KBM-7 (cell line): ENCODE data around the gene RORC.
"Not testable (repeated sequence)": the region's sequence is repeated elsewhere in the genome, so short reads cannot be mapped to it uniquely, and the experiment has no call there.

Experiments used
- DNase-seq: peaks from one replicate; pipeline ENCODE4 v3.0.0-alpha.2; 2015
- in situ Hi-C: fragments of 300-500 bp; cut with MboI; formaldehyde crosslinking; loops from 2 replicates; pipeline ENCODE4 v1.14.3; 2020; ENCODE audit warnings: low sequenced_read_pairs, low pct_unique_long_range_greater_than_20kb, mixed read lengths

Gene RORC

GRCh38 chr1:151783796-151784195, 47.8 kb downstream of the RORC start:
- in situ Hi-C loops = no loop called here
- no peak for DNase-seq

DNA sequence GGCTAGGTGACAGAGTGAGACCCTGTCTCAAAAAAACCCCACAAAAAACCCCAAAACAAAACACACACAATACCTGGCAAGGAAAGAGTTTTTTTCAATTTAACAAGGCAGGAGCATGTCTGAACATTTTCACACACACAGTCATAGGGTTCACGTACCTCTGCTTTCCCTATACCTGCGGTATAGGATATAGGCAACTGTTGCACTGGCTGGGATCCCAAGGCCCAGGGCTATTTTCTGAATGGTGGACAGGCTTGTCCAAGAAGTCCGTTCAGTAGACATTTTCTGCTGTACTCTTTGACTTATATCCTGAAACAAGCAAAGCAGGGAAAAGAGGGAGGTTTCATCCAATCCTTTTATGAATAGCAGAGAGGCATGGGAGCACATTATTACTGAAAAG, 48.9 kb downstream of the RORC start:
- in situ Hi-C loops = no loop called here
- no peak for DNase-seq

DNA sequence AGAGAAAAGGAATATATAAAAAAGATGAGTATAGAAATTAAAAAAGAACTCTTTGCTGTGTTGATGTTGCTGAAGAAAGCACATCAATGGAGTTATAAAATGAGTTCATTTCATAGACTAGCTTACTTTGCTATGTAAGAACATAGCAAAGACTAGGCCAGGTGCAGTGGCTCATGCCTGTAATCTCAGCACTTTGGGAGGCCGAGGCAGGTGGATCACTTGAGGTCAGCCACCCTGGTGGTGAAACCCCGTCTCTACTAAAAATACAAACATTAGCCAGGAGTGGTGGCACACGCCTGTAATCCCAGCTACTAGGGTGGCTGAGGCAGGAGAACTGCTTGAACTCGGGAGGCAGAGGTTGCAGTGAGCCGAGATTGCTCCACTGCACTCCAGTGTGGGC, 49.6 kb downstream of the RORC start:
- in situ Hi-C loops, DNase-seq: not testable (repeated sequence)

DNA sequence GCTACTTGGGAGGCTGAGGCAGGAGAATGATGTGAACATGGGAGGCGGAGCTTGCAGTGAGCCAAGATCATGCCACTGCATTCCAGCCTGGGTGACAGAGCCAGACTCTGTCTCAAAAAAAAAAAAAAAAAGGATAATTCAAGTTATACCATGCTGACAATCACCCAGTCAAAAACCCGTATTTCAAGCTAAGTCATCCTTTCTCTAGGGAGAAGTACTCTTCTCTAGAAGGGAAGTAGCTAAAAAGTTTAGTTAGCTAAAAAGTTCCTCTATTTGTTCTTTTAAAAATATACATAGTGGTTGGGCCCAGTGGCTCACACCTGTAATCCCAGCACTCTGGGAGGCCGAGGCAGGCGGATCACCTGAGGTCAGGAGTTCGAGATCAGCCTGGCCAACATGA, 50.9 kb downstream of the RORC start:
- DNase-seq, in situ Hi-C loops: not testable (repeated sequence)

DNA sequence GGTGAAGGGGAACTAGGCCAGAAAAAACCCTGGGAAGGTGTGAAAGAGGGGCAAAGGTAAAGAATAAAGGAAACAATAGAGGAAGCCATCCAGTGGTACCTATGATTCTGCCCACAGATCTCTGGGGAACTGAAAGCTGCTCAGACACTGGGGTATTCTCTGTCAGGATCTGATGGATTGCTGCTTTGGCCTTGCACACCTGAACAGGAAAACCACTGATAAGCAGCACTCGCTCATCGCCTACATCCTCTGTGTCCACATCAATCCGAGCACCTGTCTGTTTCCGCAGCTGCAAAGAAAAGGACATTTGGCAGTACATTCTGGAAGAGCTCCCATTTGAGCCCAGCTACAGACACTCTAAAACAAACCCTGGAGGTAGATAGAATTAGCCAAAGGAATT, 51.8 kb downstream of the RORC start:
- no peak for DNase-seq
- in situ Hi-C loops = no loop called here

DNA sequence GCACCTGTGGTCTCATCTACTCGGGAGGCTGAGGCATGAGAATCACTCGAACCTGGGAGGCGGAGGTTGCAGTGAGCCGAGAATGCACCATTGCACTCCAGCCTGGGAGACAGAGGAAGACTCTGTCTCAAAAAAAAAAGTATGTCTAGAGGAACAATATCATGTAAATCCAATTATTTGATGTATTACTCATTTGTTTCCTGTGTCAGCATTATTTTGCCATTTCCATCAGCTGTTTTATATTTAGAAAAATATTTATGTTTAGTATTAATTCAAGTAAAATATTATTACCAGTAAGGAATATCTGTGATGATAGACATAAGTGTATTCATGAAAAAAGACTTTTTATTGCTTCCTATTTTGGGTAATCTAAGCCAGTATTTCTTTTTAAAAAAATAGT, 54.3 kb downstream of the RORC start:
- in situ Hi-C loops = no loop called here

GRCh38 chr1:151776665-151777062, 54.9 kb downstream of the RORC start:
- no peak for DNase-seq
- in situ Hi-C loops = no loop called here

More for the DNA sequence above, 54.3 kb downstream of the RORC start:
- DNase-seq = no peak

GRCh38 chr1:151775894-151776664, 55.5 kb downstream of the RORC start:
- no peak for DNase-seq
- in situ Hi-C loops = no loop called here

GRCh38 chr1:151774256-151774922, 57.2 kb downstream of the RORC start:
- no peak for DNase-seq
- in situ Hi-C loops = no loop called here

DNA sequence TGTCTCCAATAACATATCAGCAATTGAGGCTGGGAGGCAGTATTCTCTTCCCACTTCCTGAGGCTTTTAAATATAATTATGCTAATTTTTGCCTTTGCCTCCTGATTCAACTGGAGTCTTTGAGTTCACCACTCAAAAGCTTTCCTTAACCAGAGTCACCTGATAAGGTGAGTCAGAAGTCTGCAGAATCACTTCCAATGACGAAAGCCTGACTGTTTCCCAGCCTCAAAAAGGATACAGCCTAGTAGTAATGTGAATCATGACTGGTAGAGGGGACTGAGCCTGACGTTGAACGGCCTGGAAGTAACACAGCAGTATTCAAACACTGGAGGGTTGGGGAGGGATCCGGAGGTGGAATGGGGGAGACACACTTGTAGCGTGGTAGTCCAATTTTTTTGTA, 57.9 kb downstream of the RORC start:
- in situ Hi-C loops = no loop called here
- no peak for DNase-seq

DNA sequence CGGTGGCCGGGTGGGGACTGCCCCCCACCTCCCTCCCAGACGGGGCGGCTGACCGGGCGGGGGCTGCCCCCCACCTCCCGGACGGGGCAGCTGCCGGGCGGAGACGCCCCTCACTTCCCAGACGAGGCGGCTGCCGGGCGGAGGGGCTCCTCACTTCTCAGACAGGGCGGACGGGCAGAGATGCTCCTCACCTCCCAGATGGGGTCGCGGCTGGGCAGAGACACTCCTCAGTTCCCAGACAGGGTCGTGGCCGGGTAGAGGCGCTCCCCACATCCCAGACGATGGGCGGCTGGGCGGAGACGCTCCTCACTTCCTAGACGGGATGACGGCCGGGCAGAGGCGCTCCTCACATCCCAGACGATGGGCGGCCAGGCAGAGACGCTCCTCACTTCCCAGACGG, 62.3 kb downstream of the RORC start:
- DNase-seq, in situ Hi-C loops: not testable (repeated sequence)

- in situ Hi-C loops, DNase-seq: not testable (repeated sequence)
These were observed 63.1 kb downstream of the RORC start for GRCh38 chr1:151768351-151769066.

DNA sequence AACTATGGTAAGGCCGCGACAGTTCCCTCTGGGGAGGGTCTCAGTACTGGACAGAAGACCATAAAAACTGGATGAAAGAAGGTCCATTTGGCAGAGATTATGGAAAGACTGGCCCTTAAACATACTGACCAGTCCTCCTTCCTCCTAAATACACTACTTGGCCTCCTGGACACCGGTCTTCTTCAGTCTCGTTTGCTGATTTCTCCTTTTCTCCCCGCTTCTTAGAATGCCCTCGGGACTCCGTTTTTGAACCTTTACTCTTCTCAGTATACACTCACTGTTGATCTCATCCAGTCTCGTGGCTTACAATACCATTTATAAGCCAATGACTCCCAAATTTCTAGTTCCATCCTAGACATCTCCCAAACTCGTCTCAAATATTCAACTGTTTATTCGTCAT, 67.6 kb downstream of the RORC start:
- no peak for DNase-seq
- in situ Hi-C loops = no loop called here

DNA sequence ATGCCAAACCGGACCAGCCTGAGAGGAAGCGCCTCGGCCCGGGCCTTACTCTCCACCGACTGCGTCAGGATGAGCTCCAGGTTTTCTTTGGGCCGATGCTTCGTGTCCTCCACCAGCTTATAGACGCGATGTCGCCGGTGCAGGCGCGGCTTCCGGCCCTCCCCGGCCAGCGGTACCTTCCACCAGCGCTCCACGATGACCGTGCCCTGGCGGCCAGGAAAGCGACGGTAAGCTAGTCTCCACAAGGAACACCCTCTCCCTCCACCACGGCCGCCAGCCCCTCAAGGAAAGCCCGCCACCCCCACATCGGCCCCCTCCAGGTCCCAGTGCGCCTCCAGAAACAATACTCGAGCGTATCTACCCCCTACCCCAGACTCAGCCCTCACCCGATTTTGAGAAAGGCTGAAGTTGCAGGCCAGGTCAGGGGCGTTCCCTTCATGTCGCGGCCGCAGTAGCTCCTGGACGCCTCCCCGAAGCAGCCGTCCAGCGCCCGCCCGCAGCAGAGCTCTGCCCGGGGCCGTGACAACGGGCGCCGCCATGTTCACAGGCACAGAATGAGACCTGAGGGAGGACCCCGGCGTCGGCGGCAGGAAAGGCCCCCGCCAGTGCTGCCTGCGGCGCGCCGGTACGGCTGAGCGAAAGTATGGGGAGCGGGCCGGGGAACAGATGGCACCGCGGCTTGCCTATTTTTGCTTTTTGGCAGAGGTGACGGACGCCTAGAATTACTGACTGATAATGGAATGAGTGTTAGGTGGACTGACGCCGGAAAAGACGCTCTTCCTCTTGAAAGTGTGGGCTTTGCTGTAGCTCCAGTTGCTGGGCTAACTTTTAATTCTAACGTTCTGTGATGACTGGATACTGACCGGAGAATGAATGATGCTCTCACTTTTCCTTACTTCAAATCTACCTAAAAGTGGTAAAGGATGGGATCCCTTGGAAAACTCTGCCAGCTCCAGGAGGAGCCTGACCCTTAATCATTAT, 68.4 kb downstream of the RORC start, which contains the start of gene MRPL9:
TSS of gene MRPL9 (minus strand) at position 556 of the 981 bp plus-strand sequence. CDS start at position 539, 17 bp downstream.
- DNase-seq = peak; percentile 84
- in situ Hi-C loops = no loop called here

GRCh38 chr1:151760597-151761385, 70.8 kb downstream of the RORC start:
- no peak for DNase-seq
- in situ Hi-C loops = no loop called here

DNA sequence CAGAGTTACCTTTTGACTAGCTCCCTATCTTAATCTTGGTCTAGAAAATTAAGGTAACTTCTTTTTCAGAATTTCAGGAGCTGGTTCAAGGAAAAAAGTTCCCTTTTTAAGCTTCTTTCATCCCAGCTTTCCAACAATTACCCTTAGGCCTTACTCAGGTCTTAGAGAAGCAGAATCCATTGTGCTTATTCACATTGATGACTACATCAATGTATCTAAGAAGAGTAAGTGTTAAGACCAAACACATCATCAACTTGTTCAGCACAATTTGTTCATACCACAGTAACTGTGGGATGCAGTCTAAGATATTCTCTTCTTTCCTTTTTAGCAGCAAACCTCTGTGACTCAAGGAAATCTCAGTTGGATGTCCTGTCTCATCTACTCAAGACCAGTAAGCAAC, 72.4 kb downstream of the RORC start:
- DNase-seq = no peak
- in situ Hi-C loops = no loop called here

GRCh38 chr1:151756291-151756690, 75.3 kb downstream of the RORC start:
- DNase-seq = no peak
- in situ Hi-C loops = no loop called here
